Stomach (tissue), 9 donors: ENCODE measurements around the gene LRRC4B. TPM values are rescaled to one million over a fixed set of nuclear protein-coding genes. Genes with fewer than 3 reads are reported as not detected.

ENCODE experiments used
- DNase-seq, 2 donors: peaks; one replicate each; pipeline versions ENCODE4 v3.0.0 to v3.0.0-alpha.2; 2013 to 2019
- H3K27ac ChIP-seq, 5 donors: fragments of 200-600 bp in 4 of 5; sonication (generic) in 4 of 5; one replicate each; pipeline ENCODE4 v1.5.1; 2013 to 2019; ENCODE audit warnings: mild to moderate bottlenecking in 1 of 5, moderate library complexity in 1 of 5
- H3K27me3 ChIP-seq, 3 donors: fragments of 200-600 bp; sonication (generic); one replicate each; pipeline ENCODE4 v1.5.1; 2017 to 2019; ENCODE audit warnings: mixed run types in 1 of 3
- H3K36me3 ChIP-seq, 4 donors: fragments of 200-600 bp; sonication (generic); 1 replicate in 3 of 4; 2 replicates in 1 of 4; pipeline ENCODE4 v1.5.1; 2016 to 2019
- H3K4me1 ChIP-seq, 4 donors: fragments of 200-600 bp; sonication (generic); one replicate each; pipeline ENCODE4 v1.5.1; 2016 to 2019
- H3K4me3 ChIP-seq, 4 donors: fragments of 200-600 bp; sonication (generic) in 3 of 4; one replicate each; pipeline ENCODE4 v1.5.1; 2016 to 2019; ENCODE audit warnings: mild to moderate bottlenecking in 1 of 4
- H3K9me3 ChIP-seq, 4 donors: fragments of 200-600 bp; sonication (generic); one replicate each; pipeline ENCODE4 v1.5.1; 2016 to 2019
- EP300 ChIP-seq: sonication (generic); formaldehyde crosslinking; IDR thresholded peaks from one replicate; pipeline ENCODE4 v1.6.1; 2017; ENCODE audit warnings: antibody characterized with exemption
- POLR2A ChIP-seq, 4 donors: fragments of 450-650 bp; IDR thresholded peaks; one replicate each; pipeline ENCODE4 v1.6.1; 2016; ENCODE audit warnings: antibody characterized with exemption in 4 of 4, control low read depth in 2 of 4, mild to moderate bottlenecking in 1 of 4, moderate library complexity in 1 of 4
- POLR2AphosphoS5 ChIP-seq, 3 donors: sonication (generic); formaldehyde crosslinking; IDR thresholded peaks; one replicate each; pipeline ENCODE4 v1.6.1; 2016; ENCODE audit warnings: antibody characterized with exemption in 3 of 3
- WGBS, 5 donors: extraction: QIAGEN DNeasy Blood & Tissue Kit in 3 of 5; methylation state at CpG; one replicate each; pipeline versions ENCODE4 v1.1.5 to v1.1.7; 2013 to 2018; 5-methylcytosine and 5-hydroxymethylcytosine counted together
- intact Hi-C: fragments of 100-400 bp; cut with DNase I; formaldehyde crosslinking; loops from one replicate; pipeline ENCODE4 v1.15.1; 2023; ENCODE audit warnings: low total_unique reads
- polyA plus RNA-seq, 3 donors: library from polyadenylated mRNA; stranded (reverse); fragments of 200-250 nt; gene quantifications; one replicate each; pipeline ENCODE4 v1.2.3, GENCODE V29; 2013
- total RNA-seq, 5 donors: library from RNA; depleted of rRNA; stranded (reverse); fragments of >200 nt; gene quantifications; one replicate each; pipeline versions ENCODE4 v1.1.0 to v1.2.3, GENCODE V29; 2014 to 2016
- TF ChIP-seq, protein P1 (sequence below), 7 experiments: fragments of 450-650 bp in 4 of 7; fragments of 200-600 bp in 3 of 7; sonication (generic) in 3 of 7; IDR thresholded peaks; one replicate each; pipeline ENCODE4 v1.5.1; 2016 to 2019; ENCODE audit warnings: antibody characterized with exemption in 7 of 7, control low read depth in 2 of 7, mild to moderate bottlenecking in 1 of 7
- donor health status: healthy with polysubstance abuse.
- donor health status: Bipolar disorder and iron deficiency.
- donor health status: healthy.

The LRRC4B gene
- total and polyA plus RNA-seq, 8 donors, result 0.45 to 4.4 (median 1.5) TPM; not detected in 1

- no peak for DNase-seq
- TF ChIP-seq, protein P1, sequence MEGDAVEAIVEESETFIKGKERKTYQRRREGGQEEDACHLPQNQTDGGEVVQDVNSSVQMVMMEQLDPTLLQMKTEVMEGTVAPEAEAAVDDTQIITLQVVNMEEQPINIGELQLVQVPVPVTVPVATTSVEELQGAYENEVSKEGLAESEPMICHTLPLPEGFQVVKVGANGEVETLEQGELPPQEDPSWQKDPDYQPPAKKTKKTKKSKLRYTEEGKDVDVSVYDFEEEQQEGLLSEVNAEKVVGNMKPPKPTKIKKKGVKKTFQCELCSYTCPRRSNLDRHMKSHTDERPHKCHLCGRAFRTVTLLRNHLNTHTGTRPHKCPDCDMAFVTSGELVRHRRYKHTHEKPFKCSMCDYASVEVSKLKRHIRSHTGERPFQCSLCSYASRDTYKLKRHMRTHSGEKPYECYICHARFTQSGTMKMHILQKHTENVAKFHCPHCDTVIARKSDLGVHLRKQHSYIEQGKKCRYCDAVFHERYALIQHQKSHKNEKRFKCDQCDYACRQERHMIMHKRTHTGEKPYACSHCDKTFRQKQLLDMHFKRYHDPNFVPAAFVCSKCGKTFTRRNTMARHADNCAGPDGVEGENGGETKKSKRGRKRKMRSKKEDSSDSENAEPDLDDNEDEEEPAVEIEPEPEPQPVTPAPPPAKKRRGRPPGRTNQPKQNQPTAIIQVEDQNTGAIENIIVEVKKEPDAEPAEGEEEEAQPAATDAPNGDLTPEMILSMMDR (IDR thresholded peaks at IDR 0.05), result no peak
- Histone ChIP-seq H3K4me3 (no peak overlapping the region), H3K36me3 (no peaks in the 10 kb centered on the region), H3K27me3 (peaks cover 0 to 99% (median 58%) of the 10 kb centered on the region in 3 donors), H3K4me1 (peaks cover 8 to 19% (median 14%) of the 10 kb centered on the region in 4 donors), H3K27ac (no peak overlapping the region), H3K9me3 (no peaks in the 10 kb centered on the region)
- WGBS, 5 donors, result 47 to 60% (median 54%) methylated on average over 10 of the region's 10 CpGs
- intact Hi-C loops, result no loop called here
Measured at GRCh38 chr19:50559636-50560035, 8.6 kb downstream of the LRRC4B start.

- H3K9me3 ChIP-seq, result no peaks in the 10 kb centered on the region
- peaks cover 8 to 19% (median 14%) of the 10 kb centered on the region in 4 donors for H3K4me1 ChIP-seq
- TF ChIP-seq POLR2AphosphoS5 (IDR thresholded peaks at IDR 0.05) (no peak), POLR2A (IDR thresholded peaks at IDR 0.05) (no peak), EP300 (no peak)
- TF ChIP-seq, protein P1 (IDR thresholded peaks at IDR 0.05), result no peak
- no peak overlapping the region for H3K4me3 ChIP-seq
- H3K36me3 ChIP-seq, result no peaks in the 10 kb centered on the region
- intact Hi-C loops, result no loop called here
- no peak overlapping the region for H3K27ac ChIP-seq
- WGBS, 5 donors, result 87 to 93% (median 93%) methylated on average over 11 to 13 of the region's 13 CpGs
- peaks cover 0 to 99% (median 51%) of the 10 kb centered on the region in 3 donors for H3K27me3 ChIP-seq
- no peak for DNase-seq
Measured at GRCh38 chr19:50558449-50558848, 9.8 kb downstream of the LRRC4B start.

DNA sequence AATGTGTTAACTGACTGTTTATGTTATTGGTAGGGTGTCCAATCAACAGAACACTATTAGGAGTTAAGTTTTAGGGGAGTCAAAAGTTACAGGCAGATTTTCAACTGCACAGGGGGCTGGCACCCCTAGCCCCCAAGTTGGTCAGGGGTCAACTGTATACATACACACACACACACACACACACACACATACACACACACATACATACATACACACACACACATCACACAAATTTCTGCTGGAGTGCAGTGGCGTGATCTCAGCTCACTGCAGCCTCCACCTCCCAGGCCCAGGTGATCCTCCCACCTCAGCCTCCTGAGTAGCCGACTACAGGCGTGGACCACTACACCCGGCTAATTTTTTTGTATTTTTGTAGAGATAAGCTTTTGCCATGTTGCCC lies 10.2 kb downstream of the LRRC4B start:
- Histone ChIP-seq H3K9me3 (no peaks in the 10 kb centered on the region), H3K4me3 (no peak overlapping the region), H3K27ac (no peak overlapping the region), H3K27me3 (peaks cover 0 to 99% (median 50%) of the 10 kb centered on the region in 3 donors), H3K36me3 (no peaks in the 10 kb centered on the region), H3K4me1 (peaks cover 8 to 19% (median 14%) of the 10 kb centered on the region in 4 donors)
- intact Hi-C loops, result no loop called here
- WGBS, 5 donors, result 86 to 93% (median 91%) methylated on average over 4 of the region's 4 CpGs
- TF ChIP-seq, protein P1 (IDR thresholded peaks at IDR 0.05), result no peak
- TF ChIP-seq POLR2A (IDR thresholded peaks at IDR 0.05), result no peak
- no peak for TF ChIP-seq EP300
- no peak for TF ChIP-seq POLR2AphosphoS5 (IDR thresholded peaks at IDR 0.05)
- no peak for DNase-seq

DNA sequence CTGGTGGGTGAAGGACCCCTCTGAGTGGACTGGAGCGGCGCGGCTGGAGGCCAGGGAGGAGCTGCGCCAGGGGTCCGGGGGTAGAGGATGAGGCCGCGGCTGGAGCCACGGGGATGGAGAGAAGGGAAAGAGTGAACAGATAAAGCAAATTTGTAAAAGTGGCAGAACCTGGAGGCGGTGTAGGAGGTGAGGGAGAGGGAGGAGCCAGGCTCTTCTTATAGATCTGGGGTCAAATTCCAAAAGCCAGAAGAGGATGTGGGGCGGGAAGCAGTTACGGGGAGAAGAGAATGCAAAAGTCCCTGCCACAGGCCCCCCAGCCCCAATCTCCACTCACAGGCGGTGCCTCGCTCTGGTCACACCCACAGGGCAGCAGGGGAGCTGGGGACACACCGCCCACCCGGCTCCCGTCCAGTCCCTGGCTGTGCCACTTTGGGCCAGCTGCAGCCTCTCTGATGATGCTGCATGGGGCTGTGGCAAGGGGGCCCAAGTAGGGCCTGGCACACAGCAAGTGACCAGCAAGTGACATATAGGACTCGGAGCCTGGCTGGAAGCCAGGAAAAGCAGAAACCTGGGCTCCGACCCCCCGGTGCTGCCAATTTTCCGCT lies 11.1 kb downstream of the LRRC4B start:
- 15 to 22% (median 15%) methylated on average over 13 to 20 of the region's 20 CpGs for WGBS, 5 donors

More for the DNA sequence above, 11.1 kb downstream of the LRRC4B start:
- TF ChIP-seq POLR2A (IDR thresholded peaks at IDR 0.05) (no peak), EP300 (no peak), POLR2AphosphoS5 (IDR thresholded peaks at IDR 0.05) (no peak)
- TF ChIP-seq, protein P1 (IDR thresholded peaks at IDR 0.05), result no peak
- Histone ChIP-seq H3K9me3 (no peaks in the 10 kb centered on the region), H3K27ac (no peak overlapping the region), H3K36me3 (no peaks in the 10 kb centered on the region), H3K4me1 (peaks cover 8 to 20% (median 15%) of the 10 kb centered on the region in 4 donors), H3K4me3 (peak overlapping the region; percentile 32 to 53 (median 42)), H3K27me3 (peaks cover 0 to 99% (median 47%) of the 10 kb centered on the region in 3 donors)
- no peak for DNase-seq
- intact Hi-C loops, result no loop called here
